A549 treated with RU486 at 1 μM for 4 hours (cell line): Measurements from ENCODE around the gene F13A1. TPM values are rescaled to one million over a fixed set of nuclear protein-coding genes. Genes with fewer than 3 reads are reported as not detected.

ENCODE experiments used
- total RNA-seq: library from RNA; stranded (reverse); fragments of 200-300 nt; extraction: Qiagen RNA extraction; gene quantifications from 5 replicates; pipeline ENCODE4 v1.2.3, GENCODE V29; 2022; ENCODE audit warnings: low read depth

The F13A1 gene
- not detected in 5 replicates for total RNA-seq

GRCh38 chr6:6319952-6320811, at the start of gene F13A1:
Gene F13A1, minus strand, starts transcription at chr6:6320662. Its CDS starts 1,998 bp downstream, at chr6:6318664.

